Stimulated activated CD4-positive, alpha-beta T cell treated with anti-CD3 and anti-CD28 coated beads, Interleukin-1b, Interleukin-23, amount 100 ng/mL, for 4 hours (primary cell): ENCODE results near the gene ATP11A.

ENCODE experiments used
- DNase-seq, 2 donors: peaks; one replicate each; pipeline ENCODE4 v3.0.0-alpha.2; 2020; ENCODE audit warnings: low read depth in 2 of 2

The ATP11A gene

GRCh38 chr13:112741835-112742570 is 52.2 kb downstream of the ATP11A start:
- no peak for DNase-seq

GRCh38 chr13:112742583-112742982 is 52.7 kb downstream of the ATP11A start:
- no peak for DNase-seq

- no peak for DNase-seq
Measured at GRCh38 chr13:112743451-112744167, 53.8 kb downstream of the ATP11A start.

- DNase-seq, result no peak
Measured at GRCh38 chr13:112744168-112745021, 54.6 kb downstream of the ATP11A start.

GRCh38 chr13:112746044-112746443 is 56.2 kb downstream of the ATP11A start:
- DNase-seq, result no peak

GRCh38 chr13:112747256-112747655 is 57.4 kb downstream of the ATP11A start:
- no peak for DNase-seq

- no peak for DNase-seq
Measured at GRCh38 chr13:112748947-112749735, 59.3 kb downstream of the ATP11A start.

- DNase-seq, result no peak
Measured at GRCh38 chr13:112750570-112750969, 60.7 kb downstream of the ATP11A start.

- DNase-seq, result no peak
Measured at GRCh38 chr13:112751617-112752016, 61.8 kb downstream of the ATP11A start.

- no peak for DNase-seq
Measured at GRCh38 chr13:112752211-112752610, 62.4 kb downstream of the ATP11A start.

- no peak for DNase-seq
Measured at GRCh38 chr13:112752711-112753541, 63.1 kb downstream of the ATP11A start.

GRCh38 chr13:112753833-112754232 is 64.0 kb downstream of the ATP11A start:
- DNase-seq, result no peak

GRCh38 chr13:112754281-112755025 is 64.6 kb downstream of the ATP11A start:
- DNase-seq, result no peak

- no peak for DNase-seq
Measured at GRCh38 chr13:112755331-112755730, 65.5 kb downstream of the ATP11A start.

GRCh38 chr13:112756081-112756480 is 66.2 kb downstream of the ATP11A start:
- no peak for DNase-seq

- DNase-seq, result no peak
Measured at GRCh38 chr13:112756511-112756966, 66.7 kb downstream of the ATP11A start.

GRCh38 chr13:112756967-112757758 is 67.3 kb downstream of the ATP11A start:
- DNase-seq, result no peak

- DNase-seq, result no peak
Measured at GRCh38 chr13:112757759-112758086, 67.9 kb downstream of the ATP11A start.

- DNase-seq, result no peak
Measured at GRCh38 chr13:112759053-112759452, 69.2 kb downstream of the ATP11A start.
